ENCODE data around the gene UBE2E2.

UBE2E2 gene

GRCh38 chr3:23399221-23399620 lies 196.1 kb downstream of the UBE2E2 start:
- no peak for DNase-seq

GRCh38 chr3:23402728-23403492 lies 199.8 kb downstream of the UBE2E2 start:
- no peak for DNase-seq

- no peak for DNase-seq
These were observed 201.1 kb downstream of the UBE2E2 start for GRCh38 chr3:23404246-23404645.

- no peak for DNase-seq
These were observed 202.0 kb downstream of the UBE2E2 start for GRCh38 chr3:23405081-23405480.

- no peak for DNase-seq
These were observed 203.5 kb downstream of the UBE2E2 start for GRCh38 chr3:23406601-23407000.

GRCh38 chr3:23418026-23418425 lies 214.9 kb downstream of the UBE2E2 start:
- no peak for DNase-seq

GRCh38 chr3:23421811-23422516 lies 218.8 kb downstream of the UBE2E2 start:
- DNase-seq = no peak

- DNase-seq = no peak
These were observed 219.4 kb downstream of the UBE2E2 start for GRCh38 chr3:23422517-23422851.

- DNase-seq = no peak
These were observed 222.3 kb downstream of the UBE2E2 start for GRCh38 chr3:23425410-23425809.

- DNase-seq = no peak
These were observed 227.8 kb downstream of the UBE2E2 start for GRCh38 chr3:23430781-23431398.

- DNase-seq = no peak
These were observed 228.6 kb downstream of the UBE2E2 start for GRCh38 chr3:23431764-23432163.

GRCh38 chr3:23435318-23435717 lies 232.2 kb downstream of the UBE2E2 start:
- DNase-seq = no peak

- DNase-seq = no peak
These were observed 232.8 kb downstream of the UBE2E2 start for GRCh38 chr3:23435904-23436303.

- DNase-seq = no peak
These were observed 234.5 kb downstream of the UBE2E2 start for GRCh38 chr3:23437484-23438145.

- DNase-seq = no peak
These were observed 235.5 kb downstream of the UBE2E2 start for GRCh38 chr3:23438657-23439056.

GRCh38 chr3:23439080-23439479 lies 236.0 kb downstream of the UBE2E2 start:
- no peak for DNase-seq

- DNase-seq = no peak
These were observed 237.5 kb downstream of the UBE2E2 start for GRCh38 chr3:23440416-23441294.

GRCh38 chr3:23442598-23443383 lies 239.7 kb downstream of the UBE2E2 start:
- peak; percentile 1 for DNase-seq

GRCh38 chr3:23444386-23444785 lies 241.3 kb downstream of the UBE2E2 start:
- no peak for DNase-seq

- DNase-seq = no peak
These were observed 243.2 kb downstream of the UBE2E2 start for GRCh38 chr3:23446301-23446700.

- DNase-seq = no peak
These were observed 245.9 kb downstream of the UBE2E2 start for GRCh38 chr3:23448998-23449537.

All from GDM1 (cell line).